A549 (cell line): Measurements from ENCODE around the gene DHX30.

Source experiments
- CTCF ChIP-seq: fragments of >200 bp; sonication (Bioruptor Twin); formaldehyde crosslinking; IDR thresholded peaks from 3 replicates; pipeline ENCODE4 v1.5.1; 2016
- POLR2A ChIP-seq: IDR thresholded peaks from 2 replicates; pipeline ENCODE4 v1.6.1; 2012; ENCODE audit warnings: mild to moderate bottlenecking, low read length
- RFX5 ChIP-seq: fragments of 450-650 bp; IDR thresholded peaks from 2 replicates; pipeline ENCODE4 v1.7.1; 2014; ENCODE audit warnings: antibody characterized with exemption, mild to moderate bottlenecking, moderate library complexity

GRCh38 chr3:47892286-47893040 is 89.5 kb downstream of the DHX30 start:
- TF ChIP-seq CTCF, result no peak
- TF ChIP-seq POLR2A, result no peak
- no peak for TF ChIP-seq RFX5
